IMR-90 (cell line): Measurements from ENCODE around the gene RAD51C. TPM values are rescaled to one million over a fixed set of nuclear protein-coding genes. Genes with fewer than 3 reads are reported as not detected.

Source experiments
- ATAC-seq: fragments of 200-7000 bp; cut with Tn5 transposase; 2 replicates; pipeline ENCODE4 v1.9.1; 2020; ENCODE audit warnings: low read depth, mild to moderate bottlenecking, moderate library complexity
- BruUV-seq: library from RNA; stranded (reverse); fragments of 400-500 nt; replicated peaks from 2 replicates; lab custom pipeline; 2021; lab: Mats Ljungman, UMichigan
- CTCF ChIA-PET: fragments of 300-600 bp; formaldehyde crosslinking; extraction: SDS; loops from one replicate; lab custom pipeline; 2021; ENCODE audit warnings: antibody characterized with exemption; lab: Yijun Ruan, JAX
- POLR2A ChIA-PET: fragments of 300-600 bp; sonication (Branson Sonifier 250); formaldehyde crosslinking; loops from one replicate; lab custom pipeline; 2022; ENCODE audit warnings: antibody characterized with exemption; ENCODE audit not compliant: unreplicated experiment; lab: Charles Lee
- DNase-seq: peaks from one replicate; pipeline ENCODE4 v3.0.0; 2013
- H2AFZ ChIP-seq: replicated peaks from 2 replicates; pipeline ENCODE3; 2013; ENCODE audit warnings: low read length, mild to moderate bottlenecking; ENCODE audit not compliant: poor library complexity
- H2AK5ac ChIP-seq: 2 replicates; pipeline ENCODE4 v1.6.1; 2013; ENCODE audit warnings: low read depth, low read length, inconsistent platforms
- H2AK9ac ChIP-seq: replicated peaks from 2 replicates; pipeline ENCODE3; 2013; ENCODE audit warnings: mild to moderate bottlenecking, low read depth, low read length, moderate library complexity; ENCODE audit not compliant: poor library complexity
- H2BK120ac ChIP-seq: 2 replicates; pipeline ENCODE4 v1.6.1; 2013; ENCODE audit warnings: low read depth, low read length, inconsistent platforms
- H2BK15ac ChIP-seq: 3 replicates; pipeline ENCODE4 v1.6.1; 2013; ENCODE audit warnings: low read depth, low read length, inconsistent platforms
- H2BK20ac ChIP-seq: 2 replicates; pipeline ENCODE4 v1.6.1; 2013; ENCODE audit warnings: low read depth, mild to moderate bottlenecking, inconsistent platforms, low read length, moderate library complexity
- H2BK5ac ChIP-seq: 2 replicates; pipeline ENCODE4 v1.6.1; 2013; ENCODE audit warnings: mild to moderate bottlenecking, low read depth, low read length, inconsistent platforms; ENCODE audit not compliant: poor library complexity, severe bottlenecking
- H3K14ac ChIP-seq: replicated peaks from 2 replicates; pipeline ENCODE4 v1.6.1; 2013; ENCODE audit warnings: low read depth, low read length, inconsistent platforms
- H3K18ac ChIP-seq: 2 replicates; pipeline ENCODE4 v1.6.1; 2013; ENCODE audit warnings: low read depth, low read length, control low read depth
- H3K23ac ChIP-seq: 2 replicates; pipeline ENCODE4 v1.6.1; 2013; ENCODE audit warnings: low read depth, low read length, inconsistent platforms
- H3K27ac ChIP-seq: 2 replicates; pipeline ENCODE4 v1.5.1; 2013; ENCODE audit warnings: mild to moderate bottlenecking, control low read depth, low read length; ENCODE audit not compliant: insufficient read depth
- H3K27me3 ChIP-seq: 2 replicates; pipeline ENCODE4 v1.6.1; 2013; ENCODE audit warnings: low read length; ENCODE audit not compliant: control insufficient read depth, insufficient read depth
- H3K36me3 ChIP-seq: 2 replicates; pipeline ENCODE4 v1.6.1; 2013; ENCODE audit warnings: low read length, mixed read lengths; ENCODE audit not compliant: control insufficient read depth, insufficient read depth
- H3K4ac ChIP-seq: 2 replicates; pipeline ENCODE4 v1.6.1; 2013; ENCODE audit warnings: low read depth, low read length, inconsistent platforms
- H3K4me1 ChIP-seq: 2 replicates; pipeline ENCODE4 v1.6.1; 2013; ENCODE audit warnings: low read length, mixed read lengths; ENCODE audit not compliant: control insufficient read depth, insufficient read depth
- H3K4me2 ChIP-seq: 2 replicates; pipeline ENCODE4 v1.6.1; 2013; ENCODE audit warnings: low read depth, mild to moderate bottlenecking, control low read depth, low read length, moderate library complexity
- H3K4me3 ChIP-seq: 2 replicates; pipeline ENCODE4 v1.5.1; 2013; ENCODE audit warnings: low read depth, mild to moderate bottlenecking, control low read depth, low read length, moderate library complexity; ENCODE audit not compliant: insufficient read depth
- H3K56ac ChIP-seq: 2 replicates; pipeline ENCODE4 v1.6.1; 2013; ENCODE audit warnings: low read length, inconsistent platforms; ENCODE audit not compliant: insufficient read depth; ENCODE audit errors: extremely low read depth
- H3K79me1 ChIP-seq, 2 experiments: 2 replicates each; pipeline ENCODE4 v1.6.1; 2013; ENCODE audit warnings: low read length in 2 of 2, inconsistent platforms in 1 of 2, low read depth in 1 of 2
- H3K9ac ChIP-seq: 2 replicates; pipeline ENCODE4 v1.6.1; 2013; ENCODE audit warnings: low read depth, low read length, control low read depth
- H3K9me1 ChIP-seq: 2 replicates; pipeline ENCODE4 v1.6.1; 2013; ENCODE audit warnings: low read length, inconsistent platforms; ENCODE audit not compliant: insufficient read depth
- H3K9me3 ChIP-seq: 2 replicates; pipeline ENCODE4 v1.6.1; 2013; ENCODE audit warnings: low read length; ENCODE audit not compliant: control insufficient read depth, insufficient read depth
- H4K20me1 ChIP-seq: 2 replicates; pipeline ENCODE4 v1.6.1; 2013; ENCODE audit warnings: low read length, inconsistent platforms; ENCODE audit not compliant: insufficient read depth
- H4K5ac ChIP-seq: 2 replicates; pipeline ENCODE4 v1.6.1; 2013; ENCODE audit warnings: mild to moderate bottlenecking, low read depth, low read length, control low read depth
- H4K8ac ChIP-seq, 2 experiments: 2 replicates each; pipeline ENCODE4 v1.6.1; 2013; ENCODE audit warnings: low read depth in 2 of 2, low read length in 2 of 2, control low read depth in 1 of 2, inconsistent platforms in 1 of 2
- H4K91ac ChIP-seq: 2 replicates; pipeline ENCODE4 v1.6.1; 2013; ENCODE audit warnings: low read depth, low read length, inconsistent platforms; ENCODE audit not compliant: insufficient read depth
- CHD1 ChIP-seq: IDR thresholded peaks from 2 replicates; pipeline ENCODE4 v1.6.1; 2012; ENCODE audit warnings: low read depth, low read length, improper control_type of control experiment
- MAFK ChIP-seq: IDR thresholded peaks from 2 replicates; pipeline ENCODE4 v1.6.1; 2012; ENCODE audit warnings: low read depth, low read length, improper control_type of control experiment
- MXI1 ChIP-seq: IDR thresholded peaks from 2 replicates; pipeline ENCODE4 v1.6.1; 2012; ENCODE audit warnings: low read depth, mild to moderate bottlenecking, low read length, moderate library complexity, borderline replicate concordance
- RCOR1 ChIP-seq: IDR thresholded peaks from 2 replicates; pipeline ENCODE4 v1.6.1; 2012; ENCODE audit warnings: mild to moderate bottlenecking, low read length, improper control_type of control experiment; ENCODE audit not compliant: insufficient replicate concordance
- WGBS, 2 experiments: methylation state at CpG; one replicate each; pipeline versions ENCODE4 v1.1.5 to v1.1.7; 2013; ENCODE audit warnings: missing lambda C conversion rate in 2 of 2; ENCODE audit not compliant: insufficient read length in 1 of 2; ENCODE audit errors: extremely low coverage in 2 of 2; 5-methylcytosine and 5-hydroxymethylcytosine counted together
- dilution Hi-C: fragments of 300-500 bp; cut with HindIII; formaldehyde crosslinking; loops from one replicate; pipeline ENCODE4 v1.14.3; 2018; ENCODE audit warnings: low sequenced_read_pairs; ENCODE audit not compliant: unreplicated experiment
- in situ Hi-C: fragments of 300-500 bp; cut with MboI; formaldehyde crosslinking; loops from 3 replicates; pipeline ENCODE4 v1.14.3; 2019; ENCODE audit warnings: low sequenced_read_pairs, inconsistent platforms, mixed read lengths
- intact Hi-C: fragments of 100-400 bp; cut with micrococcal nuclease; formaldehyde crosslinking; loops from 2 replicates; pipeline ENCODE4 v1.10.0; 2022
- polyA plus RNA-seq, 3 experiments: library from polyadenylated mRNA; depleted of rRNA; stranded (reverse); fragments of >200 nt; gene quantifications; 2 replicates each; pipeline ENCODE4 v1.2.3, GENCODE V29; 2012; ENCODE audit warnings: low replicate concordance in 1 of 3
- total RNA-seq: library from RNA; depleted of rRNA; stranded (reverse); fragments of >200 nt; gene quantifications from 2 replicates; pipeline ENCODE4 v1.2.3, GENCODE V29; 2012

The RAD51C gene
- total and polyA plus RNA-seq, 2 of the 4 experiments (the other 2 are of a cell fraction) = 21.1 to 28.3 TPM

DNA sequence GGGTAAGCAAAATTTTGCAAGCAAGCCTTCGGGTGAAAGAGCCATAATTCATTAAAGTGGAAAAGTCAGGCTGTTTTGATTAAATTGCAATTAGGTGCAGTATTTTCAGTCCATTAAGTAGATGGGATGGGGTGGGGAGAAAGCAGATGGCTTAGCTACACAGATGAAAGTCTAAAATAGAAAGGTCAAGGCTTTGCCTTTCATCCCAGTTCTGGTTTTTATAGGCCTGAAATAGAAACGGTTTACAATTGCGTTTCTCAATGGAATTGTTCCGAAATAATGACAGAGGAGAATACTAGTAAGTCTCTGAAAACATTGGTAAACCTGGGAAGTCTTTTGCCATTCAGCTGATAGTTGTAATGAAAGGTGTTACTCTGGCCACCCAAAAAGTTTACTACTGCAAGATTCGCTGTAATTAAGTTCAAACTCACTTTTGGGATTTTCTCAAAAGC lies 64.8 kb downstream of the RAD51C start:
- Histone ChIP-seq H3K9me3 (no peaks in the 10 kb centered on the region), H3K4me2 (no peak overlapping the region), H2BK20ac (no peak overlapping the region), H3K4me3 (no peak overlapping the region), H4K91ac (no peak overlapping the region), H3K9me1 (no peaks in the 10 kb centered on the region), H3K27me3 (peaks cover 37% of the 10 kb centered on the region), H2BK15ac (no peak overlapping the region), H3K9ac (no peak overlapping the region), H3K27ac (no peak overlapping the region), H2BK120ac (no peak overlapping the region), H2BK5ac (no peak overlapping the region), H4K20me1 (no peaks in the 10 kb centered on the region), H3K56ac (no peak overlapping the region), H4K8ac (no peak overlapping the region), H3K79me1 (no peaks in the 10 kb centered on the region), H3K4me1 (no peaks in the 10 kb centered on the region), H3K18ac (no peak overlapping the region), H3K23ac (no peak overlapping the region), H3K4ac (no peak overlapping the region), H3K36me3 (no peaks in the 10 kb centered on the region), H2AFZ (no peak overlapping the region), H2AK9ac (no peak overlapping the region), H4K5ac (no peak overlapping the region), H2AK5ac (no peak overlapping the region), H3K14ac (no peak overlapping the region)
- in situ Hi-C loops (no loop called here), dilution Hi-C loops (no loop called here), intact Hi-C loops (no loop called here)
- ChIA-PET POLR2A (no interaction called here), CTCF (interaction anchor here (0.6 kb wide), 1 partner anchor 382 kb away, joined by 6 read pairs; no protein-coding TSS in a partner anchor)
- 33% methylated on average over 1 of the region's 5 CpGs; no CpG with 5 or more reads in 1 of the 2 experiments for WGBS, 2 experiments
- ATAC-seq (no peak), DNase-seq (no peak)
- TF ChIP-seq RCOR1 = no peak
- no peak for TF ChIP-seq CHD1
- TF ChIP-seq MAFK = no peak
- TF ChIP-seq MXI1 = no peak
- no TSS peak for BruUV-seq
